Hematopoietic multipotent progenitor cell treated with erythropoietin and hydrocortisone succinate and interleukin-3 and kit ligand, for 17 days (in vitro differentiated cells): ENCODE results near the gene LRRC3C.
"Not testable (repeated sequence)": the region's sequence is repeated elsewhere in the genome, so short reads cannot be mapped to it uniquely, and the experiment has no call there.

Experiments
- DNase-seq: peaks from one replicate; pipeline ENCODE4 v3.0.0-alpha.2; 2015; ENCODE audit warnings: low spot score

The LRRC3C gene, protein sequence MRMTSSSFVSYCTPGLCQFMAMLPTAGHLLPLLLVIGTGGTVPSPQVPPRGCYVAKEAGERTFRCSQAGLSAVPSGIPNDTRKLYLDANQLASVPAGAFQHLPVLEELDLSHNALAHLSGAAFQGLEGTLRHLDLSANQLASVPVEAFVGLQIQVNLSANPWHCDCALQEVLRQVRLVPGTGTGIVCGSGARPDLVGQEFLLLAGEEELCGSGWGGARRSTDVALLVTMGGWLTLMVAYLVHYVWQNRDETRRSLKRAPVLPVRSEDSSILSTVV

GRCh38 chr17:39927101-39927928 is at the start of gene LRRC3C, which contains the start of gene ORMDL3:
Gene LRRC3C (plus strand): TSS chr17:39927732. CDS start chr17:39941524, 13,792 bp downstream.
Gene ORMDL3 (minus strand): TSS chr17:39927601. CDS start chr17:39924203, 3,398 bp downstream.
- DNase-seq, result peak; percentile 94

GRCh38 chr17:39886102-39886501 is 41.4 kb upstream of the LRRC3C start:
- not testable (repeated sequence) for DNase-seq

- DNase-seq, result no peak
Measured at GRCh38 chr17:39887078-39887477, 40.5 kb upstream of the LRRC3C start.

DNA sequence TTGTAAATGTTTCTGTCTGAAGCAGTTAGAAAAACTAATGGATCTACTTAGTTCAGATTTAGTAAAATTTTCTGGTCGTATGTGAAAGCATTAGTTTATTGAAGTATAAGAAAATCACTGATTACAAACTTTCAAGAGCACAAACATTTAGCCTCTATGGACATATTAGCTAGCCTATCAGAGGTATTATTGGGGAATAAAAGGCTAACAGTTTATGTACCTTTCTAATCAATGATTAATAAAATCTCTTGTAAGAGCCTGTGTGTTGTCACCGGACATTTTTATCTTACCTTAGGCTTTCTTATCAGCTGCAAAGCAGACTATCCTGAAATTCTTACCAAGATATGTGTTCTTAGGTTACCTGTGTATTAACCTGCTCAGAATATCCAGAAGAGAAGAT is 38.3 kb upstream of the LRRC3C start:
- DNase-seq, result no peak

DNA sequence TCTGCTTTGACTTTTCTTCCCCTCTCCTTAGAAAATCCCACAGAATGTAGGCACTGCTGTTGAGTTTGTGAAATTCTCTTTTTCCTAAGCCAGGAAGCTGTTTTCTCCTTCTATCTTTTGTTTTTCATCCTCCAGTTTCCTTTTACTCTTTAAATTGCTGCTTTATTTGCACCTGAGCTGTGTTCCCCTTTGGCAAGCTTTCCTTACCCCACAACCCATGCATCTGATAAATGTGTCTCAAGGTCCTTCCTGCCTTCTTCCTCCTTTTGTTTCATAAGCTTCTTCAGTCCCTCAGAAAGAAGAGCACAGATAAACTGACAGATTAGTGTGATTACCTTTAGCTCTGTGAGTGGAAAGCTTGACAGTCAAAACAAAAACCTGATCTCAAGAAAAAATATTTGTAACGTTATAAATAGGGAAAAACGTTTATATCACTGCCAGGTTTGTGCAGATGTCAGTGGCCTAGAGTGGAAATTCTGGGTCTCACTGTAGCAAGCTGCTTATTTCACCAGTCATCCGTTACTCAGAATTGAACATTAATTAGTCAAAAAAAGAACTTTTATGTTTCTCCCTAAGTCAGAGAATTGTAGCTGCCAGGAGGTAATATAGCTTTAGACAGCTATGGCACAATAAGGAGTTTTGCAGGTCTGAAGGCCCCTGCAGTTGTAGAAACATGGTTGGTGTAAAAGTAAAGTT is 32.7 kb upstream of the LRRC3C start:
- no peak for DNase-seq

DNA sequence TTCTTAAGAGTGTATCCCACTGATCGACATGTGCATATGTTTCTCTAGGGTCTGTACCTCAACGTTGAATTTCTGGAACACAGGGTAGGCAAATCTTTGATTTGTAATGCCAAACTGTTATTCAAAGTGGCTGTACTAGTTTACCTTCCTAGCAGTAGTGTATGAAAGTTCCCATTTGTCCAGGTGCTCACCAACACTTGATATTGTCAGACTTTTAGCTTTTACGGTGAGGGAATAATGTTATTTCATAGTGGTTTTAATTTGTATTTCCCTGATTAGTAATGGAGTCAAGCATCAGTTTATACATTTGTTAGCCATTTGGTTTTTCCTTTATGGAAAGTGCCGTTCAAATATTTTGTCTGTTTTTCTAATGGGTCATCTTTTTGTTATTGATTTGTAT is 29.4 kb upstream of the LRRC3C start:
- DNase-seq, result no peak

- no peak for DNase-seq
Measured at GRCh38 chr17:39899215-39899614, 28.3 kb upstream of the LRRC3C start.

DNA sequence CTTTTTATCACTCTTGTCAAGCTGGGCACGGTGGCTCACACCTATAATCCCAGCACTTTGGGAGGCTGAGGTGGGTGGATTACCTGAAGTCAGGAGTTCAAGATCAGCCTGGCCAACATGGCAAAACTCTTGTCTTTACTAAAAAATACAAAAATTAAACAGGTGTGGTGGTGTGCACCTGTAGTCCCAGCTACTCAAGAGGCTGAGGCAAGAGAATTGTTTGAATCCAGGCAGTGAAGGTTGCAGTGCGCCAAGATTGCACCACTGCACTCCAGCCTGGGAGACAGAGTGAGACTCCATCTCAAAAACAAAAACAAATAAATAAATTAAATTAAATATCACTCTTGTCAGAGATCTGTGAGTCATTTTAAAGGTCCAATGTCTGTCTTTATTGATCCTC is 25.5 kb upstream of the LRRC3C start:
- DNase-seq, result not testable (repeated sequence)

DNA sequence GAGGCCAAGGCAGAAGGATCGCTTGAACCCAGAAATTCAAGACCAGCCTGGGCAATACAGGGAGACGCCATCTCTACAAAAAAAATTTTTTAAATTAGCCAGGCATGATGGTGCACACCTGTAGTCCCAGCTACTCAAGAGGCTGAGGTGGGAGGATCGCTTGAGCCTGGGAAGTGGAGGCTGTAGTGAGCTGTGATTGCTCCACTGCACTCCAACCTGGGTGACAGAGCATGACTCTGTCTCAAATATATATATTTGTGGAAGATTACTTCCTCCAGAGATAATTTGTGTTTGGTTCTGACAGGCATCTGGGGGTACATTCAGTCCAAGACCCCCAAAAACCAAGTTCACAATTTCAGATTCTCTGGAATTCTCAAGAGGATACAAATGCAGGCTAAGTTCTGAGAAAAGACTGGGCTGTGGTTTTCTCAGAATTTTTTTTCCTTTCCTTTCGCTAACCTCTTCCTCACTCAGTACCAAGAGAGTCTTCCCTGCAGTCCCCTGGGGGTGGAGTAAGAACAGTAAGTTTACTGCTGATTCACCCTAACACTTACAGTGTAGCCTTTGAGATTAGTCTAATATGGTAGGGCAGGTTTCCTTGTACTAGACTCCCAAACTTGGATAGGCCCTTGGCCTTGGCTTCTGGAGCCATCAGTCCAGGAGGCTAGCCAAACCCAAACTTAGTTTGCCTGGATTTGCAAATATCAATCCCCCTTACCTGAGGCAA is 24.2 kb upstream of the LRRC3C start:
- no peak for DNase-seq

GRCh38 chr17:39904990-39905288 is 22.6 kb upstream of the LRRC3C start:
- no peak for DNase-seq

DNA sequence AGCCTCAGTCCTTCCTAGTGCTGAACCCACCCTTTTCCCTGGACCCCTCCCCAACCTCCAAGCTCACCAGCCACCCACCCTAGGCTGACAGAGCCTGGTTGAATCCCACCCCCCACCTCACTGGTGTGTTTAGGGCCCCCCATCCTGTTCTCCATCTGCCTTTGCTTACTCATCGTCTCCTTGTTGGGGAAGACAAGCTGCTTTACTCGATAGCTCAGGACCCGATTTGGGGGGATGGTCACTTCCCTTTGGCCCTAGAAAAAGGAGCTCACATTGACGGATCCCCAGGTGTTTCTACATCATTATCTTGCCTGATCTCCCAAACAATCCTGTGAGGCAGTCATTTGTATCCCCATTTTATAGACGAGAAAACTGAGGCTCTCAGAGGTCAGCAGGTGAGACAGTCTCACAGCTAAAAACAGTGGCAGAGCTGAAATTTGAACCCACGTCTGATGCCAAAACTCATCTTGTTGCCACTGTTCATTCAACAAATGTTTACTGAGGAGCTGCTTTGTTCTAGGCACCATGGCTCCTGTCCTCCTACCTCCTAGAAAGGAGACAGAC is 18.7 kb upstream of the LRRC3C start:
- no peak for DNase-seq

DNA sequence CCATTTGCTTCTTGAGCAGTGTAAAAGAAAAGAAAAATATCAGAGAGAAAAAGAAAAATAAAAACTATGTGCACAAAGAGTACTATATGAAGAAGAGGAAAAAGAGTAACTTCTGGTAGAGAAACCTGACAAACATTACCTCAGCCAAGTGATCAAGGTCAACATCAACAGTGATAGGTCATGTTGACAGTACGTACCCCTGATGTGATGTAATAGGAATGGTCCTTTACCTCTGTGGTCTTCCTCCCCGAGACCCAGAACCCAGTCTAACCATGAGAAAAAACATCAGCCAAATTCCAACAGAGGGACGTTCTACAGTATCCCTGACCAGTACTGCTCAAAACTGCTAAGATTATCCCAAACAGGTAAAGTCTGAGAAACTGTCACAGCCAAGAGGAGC is 13.5 kb upstream of the LRRC3C start:
- DNase-seq, result no peak

DNA sequence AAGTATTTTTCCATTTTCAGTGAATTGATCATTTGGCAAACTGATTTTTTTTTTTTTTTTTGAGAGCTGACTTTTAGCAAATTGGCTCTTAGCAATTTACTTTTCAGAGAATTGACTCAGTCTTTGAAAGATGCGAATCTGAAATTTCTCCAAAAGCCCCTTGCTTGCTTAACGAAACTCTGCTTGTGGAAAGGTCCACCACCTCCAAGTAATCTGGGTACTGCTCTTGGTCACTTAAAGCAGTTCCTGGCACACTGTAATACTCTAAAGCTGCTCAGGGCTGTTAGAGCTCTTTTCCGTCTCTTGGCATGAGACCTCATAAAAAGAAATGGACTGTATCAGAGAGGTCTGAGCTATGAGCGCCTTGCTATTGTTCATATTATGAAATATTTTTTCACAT is 12.0 kb upstream of the LRRC3C start:
- DNase-seq, result no peak

- no peak for DNase-seq
Measured at GRCh38 chr17:39916918-39917317, 10.6 kb upstream of the LRRC3C start.

DNA sequence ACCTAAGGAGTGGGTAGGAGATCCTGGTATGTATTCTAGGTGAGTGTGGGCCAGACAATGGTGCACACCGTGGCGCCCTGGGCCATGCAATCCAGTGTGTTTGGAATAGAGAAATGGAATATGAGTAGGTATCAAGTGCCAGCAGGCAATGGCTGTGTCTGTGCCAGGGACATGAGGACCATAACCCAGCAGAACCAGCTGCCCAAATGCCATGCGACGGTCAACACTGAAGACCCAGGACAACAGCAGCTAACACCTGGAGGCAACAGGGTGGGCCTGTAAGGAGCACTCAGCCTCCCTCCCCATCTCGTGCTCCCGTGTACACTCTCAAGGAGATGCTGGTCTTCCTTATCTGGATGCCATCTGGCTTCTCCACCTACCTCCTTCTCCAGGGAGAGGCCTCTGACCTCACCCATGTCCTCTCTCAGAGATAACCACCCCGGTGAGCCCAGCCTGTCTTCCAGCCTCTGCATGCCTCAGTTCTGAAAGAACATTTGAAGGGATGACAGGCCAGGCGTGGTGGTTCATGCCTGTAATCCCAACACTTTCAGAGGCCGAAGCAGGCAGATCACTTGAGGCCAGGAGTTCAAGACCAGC is 8.3 kb upstream of the LRRC3C start:
- peak; percentile 72 for DNase-seq

GRCh38 chr17:39920218-39921210 is 7.0 kb upstream of the LRRC3C start:
- no peak for DNase-seq

DNA sequence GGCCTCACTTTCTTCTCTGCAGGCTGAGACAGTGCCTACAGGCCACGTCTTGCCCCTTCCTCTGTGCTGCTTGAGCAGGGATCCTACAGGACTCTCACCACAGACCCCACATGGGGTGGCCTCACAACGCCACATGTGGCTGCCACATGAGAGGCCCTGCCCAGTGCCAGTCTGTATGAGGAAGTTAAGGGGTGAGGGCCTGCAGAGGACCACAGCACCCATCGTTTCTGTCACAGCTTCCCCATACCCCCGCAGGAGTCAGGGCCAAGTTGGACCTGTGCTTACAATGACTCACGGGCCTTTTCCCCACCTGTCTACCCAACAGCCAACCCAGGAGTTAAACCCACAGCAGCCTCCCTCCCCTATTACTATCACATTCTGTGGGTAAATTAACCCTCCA is 6.2 kb upstream of the LRRC3C start:
- no peak for DNase-seq

- DNase-seq, result no peak
Measured at GRCh38 chr17:39922006-39922405, 5.5 kb upstream of the LRRC3C start.

GRCh38 chr17:39923230-39923629 is 4.3 kb upstream of the LRRC3C start:
- DNase-seq, result no peak
